B cell (primary cell): ENCODE results near the gene PRKCA.

Experiments
- EZH2 ChIP-seq: IDR thresholded peaks from 2 replicates; pipeline ENCODE4 v1.6.1; 2012; ENCODE audit warnings: borderline replicate concordance, low read depth, mild to moderate bottlenecking, moderate library complexity, low read length; ENCODE audit not compliant: insufficient read depth, poor library complexity, severe bottlenecking
- TF ChIP-seq, protein P1 (sequence below): fragments of 200-600 bp; IDR thresholded peaks from one replicate; pipeline ENCODE4 v1.8.0; 2022; ENCODE audit warnings: antibody characterized with exemption, mild to moderate bottlenecking

- TF ChIP-seq, protein P1, sequence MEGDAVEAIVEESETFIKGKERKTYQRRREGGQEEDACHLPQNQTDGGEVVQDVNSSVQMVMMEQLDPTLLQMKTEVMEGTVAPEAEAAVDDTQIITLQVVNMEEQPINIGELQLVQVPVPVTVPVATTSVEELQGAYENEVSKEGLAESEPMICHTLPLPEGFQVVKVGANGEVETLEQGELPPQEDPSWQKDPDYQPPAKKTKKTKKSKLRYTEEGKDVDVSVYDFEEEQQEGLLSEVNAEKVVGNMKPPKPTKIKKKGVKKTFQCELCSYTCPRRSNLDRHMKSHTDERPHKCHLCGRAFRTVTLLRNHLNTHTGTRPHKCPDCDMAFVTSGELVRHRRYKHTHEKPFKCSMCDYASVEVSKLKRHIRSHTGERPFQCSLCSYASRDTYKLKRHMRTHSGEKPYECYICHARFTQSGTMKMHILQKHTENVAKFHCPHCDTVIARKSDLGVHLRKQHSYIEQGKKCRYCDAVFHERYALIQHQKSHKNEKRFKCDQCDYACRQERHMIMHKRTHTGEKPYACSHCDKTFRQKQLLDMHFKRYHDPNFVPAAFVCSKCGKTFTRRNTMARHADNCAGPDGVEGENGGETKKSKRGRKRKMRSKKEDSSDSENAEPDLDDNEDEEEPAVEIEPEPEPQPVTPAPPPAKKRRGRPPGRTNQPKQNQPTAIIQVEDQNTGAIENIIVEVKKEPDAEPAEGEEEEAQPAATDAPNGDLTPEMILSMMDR = no peak
- TF ChIP-seq EZH2 = no peak
Observed at GRCh38 chr17:66614469-66614868, 312.1 kb downstream of the PRKCA start.
